HepG2 (cell line): ENCODE results near the gene TSACC. TPM values are rescaled to one million over a fixed set of nuclear protein-coding genes. Genes with fewer than 3 reads are reported as not detected.
A peak's percentile ranks its signal among the peaks of the same experiment; 100 is the strongest.

Experiments
- CCDC6 ChIP-seq: sonication (generic); formaldehyde crosslinking; IDR thresholded peaks from 2 replicates; pipeline ENCODE4 v1.8.1; 2022; ENCODE audit warnings: mild to moderate bottlenecking, missing genetic modification reagents, moderate library complexity
- HOXA5 ChIP-seq: sonication (generic); formaldehyde crosslinking; IDR thresholded peaks from 2 replicates; pipeline ENCODE4 v1.4.0; 2020; ENCODE audit warnings: missing genetic modification reagents
- SOX5 ChIP-seq: IDR thresholded peaks from 2 replicates; pipeline ENCODE4 v1.6.1; 2016; ENCODE audit warnings: borderline replicate concordance
- TARDBP ChIP-seq: sonication (generic); formaldehyde crosslinking; IDR thresholded peaks from 2 replicates; pipeline ENCODE4 v1.8.0; 2022; ENCODE audit warnings: mild to moderate bottlenecking, missing genetic modification reagents
- TOE1 ChIP-seq: sonication (generic); formaldehyde crosslinking; IDR thresholded peaks from 2 replicates; pipeline ENCODE4 v1.4.0; 2020; ENCODE audit warnings: mild to moderate bottlenecking, missing genetic modification reagents
- ZNF256 ChIP-seq: sonication (generic); formaldehyde crosslinking; conservative IDR thresholded peaks from 2 replicates; pipeline ENCODE4 v1.4.0; 2020; ENCODE audit warnings: missing genetic modification reagents
- ZNF496 ChIP-seq: sonication (generic); formaldehyde crosslinking; IDR thresholded peaks from 2 replicates; pipeline ENCODE4 v1.8.1; 2023; ENCODE audit warnings: mild to moderate bottlenecking, moderate library complexity, missing genetic modification reagents; ENCODE audit not compliant: insufficient replicate concordance
- polyA plus RNA-seq, 8 experiments: library from polyadenylated mRNA; depleted of rRNA in 3 of 8; stranded (reverse) in 7 of 8; unstranded in 1 of 8; fragments of >200 nt; fragmentation: Illumina TruSeq in 4 of 8; extraction: Trizol in 4 of 8; gene quantifications; 2 replicates each; pipeline versions ENCODE4 v1.2.1 to v1.2.3, GENCODE V29; 2011 to 2016; ENCODE audit warnings: low read depth in 4 of 8, missing spikeins in 1 of 8, mixed read lengths in 1 of 8; ENCODE audit not compliant: insufficient read depth in 1 of 8
- total RNA-seq, 5 experiments: library from RNA; depleted of rRNA; stranded (reverse); fragments of >200 nt; fragmentation: Illumina TruSeq; extraction: Trizol; gene quantifications; 2 replicates each; pipeline ENCODE4 v1.2.3, GENCODE V29; 2016; ENCODE audit warnings: low read depth in 1 of 5
- TF ChIP-seq, protein P1 (sequence below), 2 experiments: sonication (generic) in 1 of 2; formaldehyde crosslinking in 1 of 2; IDR thresholded peaks; 2 replicates each; pipeline versions ENCODE4 v1.4.0 to v1.6.1; 2016 to 2020; ENCODE audit warnings: borderline replicate concordance in 1 of 2, low read depth in 1 of 2, mild to moderate bottlenecking in 1 of 2, missing genetic modification reagents in 1 of 2
- TF ChIP-seq, protein P2 (sequence below): sonication (generic); formaldehyde crosslinking; IDR thresholded peaks from 2 replicates; pipeline ENCODE4 v1.4.0; 2020; ENCODE audit warnings: missing genetic modification reagents, low read depth, mild to moderate bottlenecking, borderline replicate concordance
- TF ChIP-seq, protein P3 (sequence below): IDR thresholded peaks from 2 replicates; pipeline ENCODE4 v1.6.1; 2016; ENCODE audit warnings: control low read depth
- TF ChIP-seq, protein P4 (sequence below): sonication (generic); formaldehyde crosslinking; IDR thresholded peaks from 2 replicates; pipeline ENCODE4 v1.9.0; 2022; ENCODE audit warnings: missing genetic modification reagents, mild to moderate bottlenecking, borderline replicate concordance
- TF ChIP-seq, protein P5 (sequence below): IDR thresholded peaks from 2 replicates; pipeline ENCODE4 v1.4.0; 2020; ENCODE audit warnings: mild to moderate bottlenecking, missing genetic modification reagents
- TF ChIP-seq, protein P6 (sequence below): sonication (generic); formaldehyde crosslinking; IDR thresholded peaks from 2 replicates; pipeline ENCODE4 v1.8.0; 2023; ENCODE audit warnings: mild to moderate bottlenecking, missing genetic modification reagents

TSACC gene
- total and polyA plus RNA-seq, 2 of the 13 experiments (the other 11 are each of a cell fraction or from before 2014, with no cell fraction given) = 1.5 to 2.6 TPM

DNA sequence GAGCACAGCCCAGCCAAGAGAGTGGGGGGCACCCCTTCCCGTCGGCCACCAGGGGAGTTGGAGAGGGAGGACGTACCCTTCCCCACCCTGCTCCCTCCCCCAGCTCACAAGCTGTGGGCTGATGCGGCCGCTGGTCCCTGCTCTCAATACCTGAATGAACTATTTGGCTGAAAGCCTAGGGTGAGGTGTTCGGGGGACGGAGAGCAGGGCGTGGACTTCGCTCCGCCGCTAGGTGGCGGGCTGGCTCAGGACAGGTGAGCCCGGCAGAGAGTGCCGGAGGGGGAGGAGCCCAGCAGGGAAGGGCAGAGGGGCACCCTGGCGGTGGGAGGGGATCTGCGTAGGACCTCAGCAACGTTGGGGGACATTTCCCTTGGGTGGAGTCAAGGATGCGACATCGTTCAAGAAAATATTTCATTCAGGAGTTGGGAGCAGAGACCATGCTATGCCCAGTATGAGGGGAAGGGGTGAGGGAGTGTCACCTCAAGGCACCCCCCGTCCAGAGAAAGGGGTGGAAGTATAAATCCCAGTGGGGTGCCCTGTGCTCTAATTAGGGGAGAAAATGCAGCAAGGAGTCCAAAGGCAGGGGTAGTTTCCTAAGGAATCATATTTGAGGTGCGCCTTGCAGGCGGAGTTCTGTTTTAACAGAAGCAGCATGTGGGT lies 18.7 kb downstream of the TSACC start (continued):
- TF ChIP-seq, protein P1, sequence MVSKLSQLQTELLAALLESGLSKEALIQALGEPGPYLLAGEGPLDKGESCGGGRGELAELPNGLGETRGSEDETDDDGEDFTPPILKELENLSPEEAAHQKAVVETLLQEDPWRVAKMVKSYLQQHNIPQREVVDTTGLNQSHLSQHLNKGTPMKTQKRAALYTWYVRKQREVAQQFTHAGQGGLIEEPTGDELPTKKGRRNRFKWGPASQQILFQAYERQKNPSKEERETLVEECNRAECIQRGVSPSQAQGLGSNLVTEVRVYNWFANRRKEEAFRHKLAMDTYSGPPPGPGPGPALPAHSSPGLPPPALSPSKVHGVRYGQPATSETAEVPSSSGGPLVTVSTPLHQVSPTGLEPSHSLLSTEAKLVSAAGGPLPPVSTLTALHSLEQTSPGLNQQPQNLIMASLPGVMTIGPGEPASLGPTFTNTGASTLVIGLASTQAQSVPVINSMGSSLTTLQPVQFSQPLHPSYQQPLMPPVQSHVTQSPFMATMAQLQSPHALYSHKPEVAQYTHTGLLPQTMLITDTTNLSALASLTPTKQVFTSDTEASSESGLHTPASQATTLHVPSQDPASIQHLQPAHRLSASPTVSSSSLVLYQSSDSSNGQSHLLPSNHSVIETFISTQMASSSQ (IDR thresholded peaks at IDR 0.05; ENCODE audit: low read depth) = no peak
- TF ChIP-seq, protein P1 (CRISPR knock-in tag; IDR thresholded peaks at IDR 0.05; ENCODE audit: borderline replicate concordance) = peak; percentile 53; the same call in 1 of the 2 replicates
- TF ChIP-seq, protein P2, sequence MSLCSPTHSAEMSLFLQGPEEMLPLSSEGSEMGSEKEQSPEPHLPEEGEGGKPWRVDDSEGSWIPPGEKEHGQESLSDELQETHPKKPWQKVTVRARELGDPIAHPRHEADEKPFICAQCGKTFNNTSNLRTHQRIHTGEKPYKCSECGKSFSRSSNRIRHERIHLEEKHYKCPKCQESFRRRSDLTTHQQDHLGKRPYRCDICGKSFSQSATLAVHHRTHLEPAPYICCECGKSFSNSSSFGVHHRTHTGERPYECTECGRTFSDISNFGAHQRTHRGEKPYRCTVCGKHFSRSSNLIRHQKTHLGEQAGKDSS (CRISPR knock-in tag) = peak; percentile 56; the same call in 1 of the 2 replicates
- TF ChIP-seq TOE1 (CRISPR knock-in tag) (no peak), SOX5 (peak; percentile 32; the same call in 1 of the 2 replicates), ZNF256 (no peak), HOXA5 (CRISPR knock-in tag) (0 out of 2 replicates have a peak, but pooled peaks have one; percentile 18), TARDBP (CRISPR knock-in tag) (peak; percentile 69), ZNF496 (CRISPR knock-in tag) (no peak), CCDC6 (0 out of 2 replicates have a peak, but pooled peaks have one; percentile 22)
- TF ChIP-seq, protein P3, sequence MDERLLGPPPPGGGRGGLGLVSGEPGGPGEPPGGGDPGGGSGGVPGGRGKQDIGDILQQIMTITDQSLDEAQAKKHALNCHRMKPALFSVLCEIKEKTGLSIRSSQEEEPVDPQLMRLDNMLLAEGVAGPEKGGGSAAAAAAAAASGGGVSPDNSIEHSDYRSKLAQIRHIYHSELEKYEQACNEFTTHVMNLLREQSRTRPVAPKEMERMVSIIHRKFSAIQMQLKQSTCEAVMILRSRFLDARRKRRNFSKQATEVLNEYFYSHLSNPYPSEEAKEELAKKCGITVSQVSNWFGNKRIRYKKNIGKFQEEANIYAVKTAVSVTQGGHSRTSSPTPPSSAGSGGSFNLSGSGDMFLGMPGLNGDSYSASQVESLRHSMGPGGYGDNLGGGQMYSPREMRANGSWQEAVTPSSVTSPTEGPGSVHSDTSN (CRISPR knock-in tag) = no peak
- TF ChIP-seq, protein P4, sequence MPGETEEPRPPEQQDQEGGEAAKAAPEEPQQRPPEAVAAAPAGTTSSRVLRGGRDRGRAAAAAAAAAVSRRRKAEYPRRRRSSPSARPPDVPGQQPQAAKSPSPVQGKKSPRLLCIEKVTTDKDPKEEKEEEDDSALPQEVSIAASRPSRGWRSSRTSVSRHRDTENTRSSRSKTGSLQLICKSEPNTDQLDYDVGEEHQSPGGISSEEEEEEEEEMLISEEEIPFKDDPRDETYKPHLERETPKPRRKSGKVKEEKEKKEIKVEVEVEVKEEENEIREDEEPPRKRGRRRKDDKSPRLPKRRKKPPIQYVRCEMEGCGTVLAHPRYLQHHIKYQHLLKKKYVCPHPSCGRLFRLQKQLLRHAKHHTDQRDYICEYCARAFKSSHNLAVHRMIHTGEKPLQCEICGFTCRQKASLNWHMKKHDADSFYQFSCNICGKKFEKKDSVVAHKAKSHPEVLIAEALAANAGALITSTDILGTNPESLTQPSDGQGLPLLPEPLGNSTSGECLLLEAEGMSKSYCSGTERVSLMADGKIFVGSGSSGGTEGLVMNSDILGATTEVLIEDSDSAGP (CRISPR knock-in tag) = peak; percentile 62
- TF ChIP-seq, protein P5, sequence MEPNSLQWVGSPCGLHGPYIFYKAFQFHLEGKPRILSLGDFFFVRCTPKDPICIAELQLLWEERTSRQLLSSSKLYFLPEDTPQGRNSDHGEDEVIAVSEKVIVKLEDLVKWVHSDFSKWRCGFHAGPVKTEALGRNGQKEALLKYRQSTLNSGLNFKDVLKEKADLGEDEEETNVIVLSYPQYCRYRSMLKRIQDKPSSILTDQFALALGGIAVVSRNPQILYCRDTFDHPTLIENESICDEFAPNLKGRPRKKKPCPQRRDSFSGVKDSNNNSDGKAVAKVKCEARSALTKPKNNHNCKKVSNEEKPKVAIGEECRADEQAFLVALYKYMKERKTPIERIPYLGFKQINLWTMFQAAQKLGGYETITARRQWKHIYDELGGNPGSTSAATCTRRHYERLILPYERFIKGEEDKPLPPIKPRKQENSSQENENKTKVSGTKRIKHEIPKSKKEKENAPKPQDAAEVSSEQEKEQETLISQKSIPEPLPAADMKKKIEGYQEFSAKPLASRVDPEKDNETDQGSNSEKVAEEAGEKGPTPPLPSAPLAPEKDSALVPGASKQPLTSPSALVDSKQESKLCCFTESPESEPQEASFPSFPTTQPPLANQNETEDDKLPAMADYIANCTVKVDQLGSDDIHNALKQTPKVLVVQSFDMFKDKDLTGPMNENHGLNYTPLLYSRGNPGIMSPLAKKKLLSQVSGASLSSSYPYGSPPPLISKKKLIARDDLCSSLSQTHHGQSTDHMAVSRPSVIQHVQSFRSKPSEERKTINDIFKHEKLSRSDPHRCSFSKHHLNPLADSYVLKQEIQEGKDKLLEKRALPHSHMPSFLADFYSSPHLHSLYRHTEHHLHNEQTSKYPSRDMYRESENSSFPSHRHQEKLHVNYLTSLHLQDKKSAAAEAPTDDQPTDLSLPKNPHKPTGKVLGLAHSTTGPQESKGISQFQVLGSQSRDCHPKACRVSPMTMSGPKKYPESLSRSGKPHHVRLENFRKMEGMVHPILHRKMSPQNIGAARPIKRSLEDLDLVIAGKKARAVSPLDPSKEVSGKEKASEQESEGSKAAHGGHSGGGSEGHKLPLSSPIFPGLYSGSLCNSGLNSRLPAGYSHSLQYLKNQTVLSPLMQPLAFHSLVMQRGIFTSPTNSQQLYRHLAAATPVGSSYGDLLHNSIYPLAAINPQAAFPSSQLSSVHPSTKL = peak; percentile 65
- TF ChIP-seq, protein P6, sequence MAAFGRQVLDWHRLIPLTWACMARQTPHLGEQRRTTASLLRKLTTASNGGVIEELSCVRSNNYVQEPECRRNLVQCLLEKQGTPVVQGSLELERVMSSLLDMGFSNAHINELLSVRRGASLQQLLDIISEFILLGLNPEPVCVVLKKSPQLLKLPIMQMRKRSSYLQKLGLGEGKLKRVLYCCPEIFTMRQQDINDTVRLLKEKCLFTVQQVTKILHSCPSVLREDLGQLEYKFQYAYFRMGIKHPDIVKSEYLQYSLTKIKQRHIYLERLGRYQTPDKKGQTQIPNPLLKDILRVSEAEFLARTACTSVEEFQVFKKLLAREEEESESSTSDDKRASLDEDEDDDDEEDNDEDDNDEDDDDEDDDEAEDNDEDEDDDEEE (CRISPR knock-in tag) = 0 out of 2 replicates have a peak, but pooled peaks have one; percentile 32
